Mesenchymal stem cell (in vitro differentiated cells and primary cell): Measurements from ENCODE around the gene GPR55.

Experiments
- DNase-seq: peaks from one replicate; pipeline ENCODE4 v3.0.0-alpha.2; 2013
- H2AFZ ChIP-seq: one replicate; pipeline ENCODE4 v1.6.1; 2013; ENCODE audit warnings: low read depth, mild to moderate bottlenecking, control low read depth, inconsistent platforms, low read length, moderate library complexity
- H2AK5ac ChIP-seq: 2 replicates; pipeline ENCODE4 v1.6.1; 2013; ENCODE audit warnings: low read length, moderate library complexity, mild to moderate bottlenecking, inconsistent platforms; ENCODE audit not compliant: severe bottlenecking
- H2BK120ac ChIP-seq: one replicate; pipeline ENCODE4 v1.6.1; 2013; ENCODE audit warnings: low read depth, mild to moderate bottlenecking, inconsistent platforms, low read length, moderate library complexity
- H2BK12ac ChIP-seq, 2 experiments: one replicate each; pipeline ENCODE4 v1.6.1; 2013; ENCODE audit warnings: inconsistent platforms in 2 of 2, low read length in 2 of 2, mild to moderate bottlenecking in 2 of 2, moderate library complexity in 2 of 2, control low read depth in 1 of 2
- H2BK15ac ChIP-seq: one replicate; pipeline ENCODE4 v1.6.1; 2013; ENCODE audit warnings: mild to moderate bottlenecking, low read depth, inconsistent platforms; ENCODE audit not compliant: poor library complexity, severe bottlenecking
- H2BK5ac ChIP-seq: 2 replicates; pipeline ENCODE4 v1.6.1; 2013; ENCODE audit warnings: low read depth, mild to moderate bottlenecking, low read length, control low read depth, inconsistent platforms; ENCODE audit not compliant: poor library complexity, severe bottlenecking
- H3K14ac ChIP-seq, 2 experiments: one replicate each; pipeline ENCODE4 v1.6.1; 2013; ENCODE audit warnings: inconsistent platforms in 2 of 2, low read length in 2 of 2, control low read depth in 1 of 2, mild to moderate bottlenecking in 1 of 2, moderate library complexity in 1 of 2
- H3K18ac ChIP-seq, 2 experiments: one replicate each; pipeline ENCODE4 v1.6.1; 2013; ENCODE audit warnings: inconsistent platforms in 2 of 2, low read length in 2 of 2, control low read depth in 1 of 2, low read depth in 1 of 2, mild to moderate bottlenecking in 1 of 2
- H3K23ac ChIP-seq, 2 experiments: one replicate each; pipeline ENCODE4 v1.6.1; 2013; ENCODE audit warnings: inconsistent platforms in 2 of 2, low read length in 2 of 2, mild to moderate bottlenecking in 2 of 2, moderate library complexity in 2 of 2, control low read depth in 1 of 2
- H3K27ac ChIP-seq: 2 replicates; pipeline ENCODE4 v1.5.1; 2013; ENCODE audit warnings: mild to moderate bottlenecking, moderate library complexity, low read length, control low read depth, inconsistent platforms; ENCODE audit not compliant: poor library complexity, severe bottlenecking
- H3K27me3 ChIP-seq, 2 experiments: 2 replicates each; pipeline versions ENCODE4 v1.6.1 to v1.7.0; 2013; ENCODE audit warnings: low read length in 2 of 2, mild to moderate bottlenecking in 2 of 2, moderate library complexity in 2 of 2, control low read depth in 1 of 2, inconsistent platforms in 1 of 2; ENCODE audit not compliant: control insufficient read depth in 1 of 2, insufficient read depth in 1 of 2
- H3K36me3 ChIP-seq, 2 experiments: 2 replicates each; pipeline versions ENCODE4 v1.6.1 to v1.7.0; 2013; ENCODE audit warnings: low read length in 2 of 2, control low read depth in 1 of 2, inconsistent platforms in 1 of 2, low read depth in 1 of 2, mild to moderate bottlenecking in 1 of 2; ENCODE audit not compliant: insufficient read depth in 2 of 2, control insufficient read depth in 1 of 2
- H3K4ac ChIP-seq, 2 experiments: one replicate each; pipeline ENCODE4 v1.6.1; 2013; ENCODE audit warnings: inconsistent platforms in 2 of 2, low read length in 2 of 2, mild to moderate bottlenecking in 2 of 2, moderate library complexity in 2 of 2, control low read depth in 1 of 2, low read depth in 1 of 2
- H3K4me1 ChIP-seq: 2 replicates; pipeline ENCODE4 v1.6.1; 2013; ENCODE audit warnings: low read depth, low read length, control low read depth; ENCODE audit not compliant: control insufficient read depth, insufficient read depth
- H3K4me2 ChIP-seq: 2 replicates; pipeline ENCODE4 v1.6.1; 2013; ENCODE audit warnings: low read length, mild to moderate bottlenecking, inconsistent platforms; ENCODE audit not compliant: poor library complexity, severe bottlenecking
- H3K4me3 ChIP-seq, 2 experiments: 2 replicates each; pipeline versions ENCODE4 v1.5.1 to v1.7.0; 2013; ENCODE audit warnings: low read length in 2 of 2, mild to moderate bottlenecking in 2 of 2, control low read depth in 1 of 2, low read depth in 1 of 2; ENCODE audit not compliant: insufficient read depth in 1 of 2
- H3K79me1 ChIP-seq: replicated peaks from 2 replicates; pipeline ENCODE4 v1.6.1; 2013; ENCODE audit warnings: mild to moderate bottlenecking, control low read depth, low read length, inconsistent platforms; ENCODE audit not compliant: poor library complexity, severe bottlenecking
- H3K9ac ChIP-seq: 2 replicates; pipeline ENCODE4 v1.7.0; 2013; ENCODE audit warnings: mild to moderate bottlenecking, low read length, moderate library complexity
- H3K9me3 ChIP-seq: 2 replicates; pipeline ENCODE4 v1.7.0; 2013; ENCODE audit warnings: mild to moderate bottlenecking, low read length; ENCODE audit not compliant: control insufficient read depth
- H4K8ac ChIP-seq: one replicate; pipeline ENCODE4 v1.6.1; 2013; ENCODE audit warnings: inconsistent platforms, mild to moderate bottlenecking, low read length, moderate library complexity
- H4K91ac ChIP-seq: one replicate; pipeline ENCODE4 v1.6.1; 2013; ENCODE audit warnings: mild to moderate bottlenecking, low read length, inconsistent platforms
- WGBS: methylation state at CpG from one replicate; pipeline ENCODE4 v1.1.7; 2013; ENCODE audit warnings: mixed read lengths; 5-methylcytosine and 5-hydroxymethylcytosine counted together

The GPR55 gene

GRCh38 chr2:230953845-230954244 lies 28.8 kb upstream of the GPR55 start:
- Histone ChIP-seq H2BK5ac (no peak overlapping the region), H2AK5ac (no peak overlapping the region), H2BK15ac (no peak overlapping the region), H2AFZ (no peak overlapping the region), H3K18ac (no peak overlapping the region), H3K79me1 (no peaks in the 10 kb centered on the region), H3K4me1 (peaks cover 8% of the 10 kb centered on the region), H3K27ac (peak overlapping the region; percentile 18), H3K14ac (no peak overlapping the region), H2BK120ac (no peak overlapping the region), H3K36me3 (no peaks in the 10 kb centered on the region), H3K4me3 (no peak overlapping the region), H3K9ac (no peak overlapping the region), H4K91ac (no peak overlapping the region), H2BK12ac (no peak overlapping the region), H3K4me2 (peak overlapping the region; percentile 51), H4K8ac (no peak overlapping the region), H3K4ac (no peak overlapping the region), H3K9me3 (no peaks in the 10 kb centered on the region), H3K23ac (no peak overlapping the region), H3K27me3 (peaks cover 3 to 28% of the 10 kb centered on the region in 2 experiments)
- no peak for DNase-seq
- 89% methylated on average over 9 of the region's 9 CpGs for WGBS

GRCh38 chr2:230952226-230952956 lies 27.3 kb upstream of the GPR55 start:
- no peak overlapping the region for H3K4me3 ChIP-seq

GRCh38 chr2:230951396-230951795 lies 26.4 kb upstream of the GPR55 start:
- no peak overlapping the region for H3K4me2 ChIP-seq
- H3K9me3 ChIP-seq = no peaks in the 10 kb centered on the region
- DNase-seq = no peak
- H2BK12ac ChIP-seq = no peak overlapping the region
- H3K27me3 ChIP-seq = peaks cover 3 to 30% of the 10 kb centered on the region in 2 experiments
- 100% methylated on average over 1 of the region's 2 CpGs for WGBS
- no peak overlapping the region for H4K91ac ChIP-seq
- H3K14ac ChIP-seq = no peak overlapping the region
- H3K4me1 ChIP-seq = peaks cover 4% of the 10 kb centered on the region
- H3K79me1 ChIP-seq = no peaks in the 10 kb centered on the region
- H3K4me3 ChIP-seq = no peak overlapping the region
- no peak overlapping the region for H2AFZ ChIP-seq
- H2AK5ac ChIP-seq = no peak overlapping the region
- no peak overlapping the region for H3K9ac ChIP-seq
- H2BK120ac ChIP-seq = no peak overlapping the region
- no peak overlapping the region for H3K4ac ChIP-seq
- no peak overlapping the region for H2BK5ac ChIP-seq
- H3K27ac ChIP-seq = no peak overlapping the region
- H3K23ac ChIP-seq = no peak overlapping the region
- no peak overlapping the region for H2BK15ac ChIP-seq
- no peaks in the 10 kb centered on the region for H3K36me3 ChIP-seq
- H3K18ac ChIP-seq = no peak overlapping the region
- H4K8ac ChIP-seq = no peak overlapping the region

More at GRCh38 chr2:230952226-230952956, 27.3 kb upstream of the GPR55 start:
- no peak overlapping the region for H4K91ac ChIP-seq
- H2BK12ac ChIP-seq = no peak overlapping the region
- H2BK15ac ChIP-seq = peak overlapping the region; percentile 16
- H4K8ac ChIP-seq = no peak overlapping the region
- H3K79me1 ChIP-seq = no peaks in the 10 kb centered on the region
- no peak for DNase-seq
- no peak overlapping the region for H2BK120ac ChIP-seq
- H3K36me3 ChIP-seq = no peaks in the 10 kb centered on the region
- H3K14ac ChIP-seq = no peak overlapping the region
- no peak overlapping the region for H3K4me2 ChIP-seq
- no peak overlapping the region for H3K18ac ChIP-seq
- H3K4ac ChIP-seq = no peak overlapping the region
- H3K4me1 ChIP-seq = peaks cover 7% of the 10 kb centered on the region
- no peaks in the 10 kb centered on the region for H3K9me3 ChIP-seq
- no peak overlapping the region for H3K23ac ChIP-seq
- no peak overlapping the region for H2AFZ ChIP-seq
- no peak overlapping the region for H2AK5ac ChIP-seq
- 92% methylated on average over 10 of the region's 10 CpGs for WGBS
- H3K27me3 ChIP-seq = peaks cover 3 to 27% of the 10 kb centered on the region in 2 experiments
- H3K9ac ChIP-seq = no peak overlapping the region
- no peak overlapping the region for H2BK5ac ChIP-seq
- H3K27ac ChIP-seq = no peak overlapping the region

- Histone ChIP-seq H3K9me3 (no peaks in the 10 kb centered on the region), H3K36me3 (no peaks in the 10 kb centered on the region), H3K4ac (no peak overlapping the region), H3K4me2 (no peak overlapping the region), H2BK15ac (no peak overlapping the region), H3K4me3 (no peak overlapping the region), H2AK5ac (no peak overlapping the region), H3K4me1 (peaks cover 4% of the 10 kb centered on the region), H3K27me3 (peaks cover 3 to 34% of the 10 kb centered on the region in 2 experiments), H3K23ac (no peak overlapping the region), H2BK12ac (no peak overlapping the region), H2AFZ (no peak overlapping the region), H3K18ac (no peak overlapping the region), H4K91ac (no peak overlapping the region), H3K9ac (no peak overlapping the region), H3K27ac (no peak overlapping the region), H2BK5ac (no peak overlapping the region), H2BK120ac (no peak overlapping the region), H4K8ac (no peak overlapping the region), H3K14ac (no peak overlapping the region), H3K79me1 (no peaks in the 10 kb centered on the region)
- 93% methylated on average over 7 of the region's 10 CpGs for WGBS
- no peak for DNase-seq
Measured at GRCh38 chr2:230950874-230951339, 25.9 kb upstream of the GPR55 start.
